SU-DHL-6 (cell line): ENCODE measurements around the gene RIOX2.

Experiments used
- H2AFZ ChIP-seq: fragments of 200-600 bp; sonication (generic); 2 replicates; pipeline ENCODE4 v1.6.1; 2014; ENCODE audit warnings: low read depth, mild to moderate bottlenecking, moderate library complexity, mixed read lengths, antibody characterized with exemption, low read length; ENCODE audit not compliant: severe bottlenecking
- H3F3A ChIP-seq: fragments of 200-600 bp; shearing (Covaris generic); 2 replicates; pipeline ENCODE4 v1.6.0; 2016; ENCODE audit warnings: antibody characterized with exemption, mild to moderate bottlenecking; ENCODE audit not compliant: insufficient read depth
- H3K27ac ChIP-seq: fragments of 200-600 bp; sonication (generic); 2 replicates; pipeline ENCODE4 v1.5.1; 2016; ENCODE audit warnings: low read depth, mild to moderate bottlenecking, low read length, moderate library complexity, mixed read lengths
- H3K27me3 ChIP-seq: fragments of 200-600 bp; sonication (generic), shearing (Covaris generic); 2 replicates; pipeline ENCODE4 v1.6.0; 2014; ENCODE audit warnings: mild to moderate bottlenecking, low read length
- H3K36me3 ChIP-seq: fragments of 200-600 bp; sonication (generic); 2 replicates; pipeline ENCODE4 v1.6.1; 2014; ENCODE audit warnings: mild to moderate bottlenecking, low read length, mixed read lengths
- H3K4me2 ChIP-seq: fragments of 300-600, 200-600 bp; shearing (Covaris generic), sonication (generic); 2 replicates; pipeline ENCODE4 v1.6.0; 2014; ENCODE audit warnings: low read length, low read depth, mild to moderate bottlenecking; ENCODE audit not compliant: poor library complexity, severe bottlenecking
- H3K4me3 ChIP-seq: fragments of 200-600 bp; sonication (generic); 2 replicates; pipeline ENCODE4 v1.5.1; 2014; ENCODE audit warnings: antibody characterized with exemption, low read length, mild to moderate bottlenecking, mixed read lengths; ENCODE audit not compliant: insufficient read depth, poor library complexity, severe bottlenecking
- H3K79me2 ChIP-seq: fragments of 200-600 bp; sonication (generic); 2 replicates; pipeline ENCODE4 v1.6.1; 2014; ENCODE audit warnings: mild to moderate bottlenecking, low read length, moderate library complexity; ENCODE audit not compliant: insufficient read depth
- H3K9ac ChIP-seq: fragments of 200-600 bp; sonication (generic); 2 replicates; pipeline ENCODE4 v1.7.0; 2014; ENCODE audit warnings: mild to moderate bottlenecking, low read length
- H3K9me2 ChIP-seq: fragments of 200-600 bp; sonication (generic); replicated peaks from 2 replicates; pipeline ENCODE4 v1.6.1; 2014; ENCODE audit warnings: low read length; ENCODE audit not compliant: insufficient read depth
- H3K9me3 ChIP-seq: fragments of 200-600 bp; sonication (generic); 2 replicates; pipeline ENCODE4 v1.6.1; 2014; ENCODE audit warnings: low read length, mixed read lengths; ENCODE audit not compliant: insufficient read depth
- H4K20me1 ChIP-seq: fragments of 200-600 bp; sonication (generic); 2 replicates; pipeline ENCODE4 v1.6.1; 2014; ENCODE audit warnings: low read depth, mild to moderate bottlenecking, antibody characterized with exemption, low read length, moderate library complexity, mixed read lengths
- CTCF ChIP-seq: fragments of 200-600 bp; sonication (generic); IDR thresholded peaks from one replicate; pipeline ENCODE4 v1.5.1; 2017; ENCODE audit warnings: antibody characterized with exemption, mild to moderate bottlenecking, low read length, moderate library complexity; ENCODE audit not compliant: insufficient read depth, poor library complexity, severe bottlenecking
- EZH2phosphoT487 ChIP-seq: fragments of 200-600 bp; sonication (generic), shearing (Covaris generic); conservative IDR thresholded peaks from 2 replicates; pipeline ENCODE4 v1.6.1; 2018; ENCODE audit warnings: mild to moderate bottlenecking, antibody characterized with exemption, low read length, moderate library complexity, mixed read lengths

The RIOX2 gene

GRCh38 chr3:97927704-97928103, 44.5 kb downstream of the RIOX2 start:
- Histone ChIP-seq H3K9me2 (no peaks in the 10 kb centered on the region), H3K4me3 (no peak overlapping the region), H3F3A (no peaks in the 10 kb centered on the region), H3K9me3 (no peaks in the 10 kb centered on the region), H3K79me2 (no peaks in the 10 kb centered on the region), H3K27me3 (no peaks in the 10 kb centered on the region), H3K4me2 (no peak overlapping the region), H3K36me3 (no peaks in the 10 kb centered on the region), H4K20me1 (no peaks in the 10 kb centered on the region), H3K27ac (no peak overlapping the region), H3K9ac (no peak overlapping the region), H2AFZ (no peak overlapping the region)
- TF ChIP-seq EZH2phosphoT487 (no peak), CTCF (no peak)

GRCh38 chr3:97917813-97918536, 54.3 kb downstream of the RIOX2 start:
- no peaks in the 10 kb centered on the region for H3K36me3 ChIP-seq
- H3K27me3 ChIP-seq, result no peaks in the 10 kb centered on the region
- H4K20me1 ChIP-seq, result no peaks in the 10 kb centered on the region
- H3F3A ChIP-seq, result no peaks in the 10 kb centered on the region
- H3K9me2 ChIP-seq, result no peaks in the 10 kb centered on the region
- no peak overlapping the region for H3K9ac ChIP-seq
- H3K9me3 ChIP-seq, result no peaks in the 10 kb centered on the region
- H3K79me2 ChIP-seq, result no peaks in the 10 kb centered on the region
- no peak overlapping the region for H3K27ac ChIP-seq
- TF ChIP-seq CTCF, result no peak
- no peak overlapping the region for H2AFZ ChIP-seq
- no peak overlapping the region for H3K4me3 ChIP-seq
- H3K4me2 ChIP-seq, result no peak overlapping the region

- Histone ChIP-seq H4K20me1 (no peaks in the 10 kb centered on the region), H3F3A (no peaks in the 10 kb centered on the region), H3K9me2 (no peaks in the 10 kb centered on the region), H3K36me3 (no peaks in the 10 kb centered on the region), H3K27ac (no peak overlapping the region), H3K27me3 (no peaks in the 10 kb centered on the region), H3K9me3 (no peaks in the 10 kb centered on the region), H2AFZ (no peak overlapping the region), H3K4me2 (no peak overlapping the region), H3K9ac (no peak overlapping the region), H3K79me2 (no peaks in the 10 kb centered on the region), H3K4me3 (no peak overlapping the region)
- TF ChIP-seq EZH2phosphoT487 (no peak), CTCF (no peak)
These were observed 55.7 kb downstream of the RIOX2 start for GRCh38 chr3:97916576-97916975.
